GM19035 (cell line): Measurements from ENCODE around the gene TPGS2.

Experiments used
- ATAC-seq: cut with Tn5 transposase; IDR thresholded peaks from one replicate; pipeline ENCODE4 v1.9.1; 2021; ENCODE audit not compliant: unreplicated experiment

The TPGS2 gene

GRCh38 chr18:36744261-36744876, 84.4 kb downstream of the TPGS2 start:
- ATAC-seq = no peak
